Effector memory CD4-positive, alpha-beta T cell (primary cell): ENCODE results near the gene TRIM68.

Source experiments
- DNase-seq, 3 donors: peaks; one replicate each; pipeline ENCODE4 v3.0.0-alpha.2; 2020
- H3K27ac ChIP-seq: 2 replicates; pipeline ENCODE4 v1.7.0; 2013; ENCODE audit warnings: mild to moderate bottlenecking, low read length, moderate library complexity; ENCODE audit not compliant: insufficient read depth, poor library complexity, severe bottlenecking
- H3K27me3 ChIP-seq: replicated peaks from 2 replicates; pipeline ENCODE4 v1.7.0; 2013; ENCODE audit warnings: mild to moderate bottlenecking, low read length; ENCODE audit not compliant: insufficient read depth, control insufficient read depth, poor library complexity, severe bottlenecking
- H3K36me3 ChIP-seq: 2 replicates; pipeline ENCODE4 v1.7.0; 2013; ENCODE audit warnings: mild to moderate bottlenecking, low read length, moderate library complexity; ENCODE audit not compliant: control insufficient read depth, insufficient read depth
- H3K4me1 ChIP-seq: 2 replicates; pipeline ENCODE4 v1.7.0; 2013; ENCODE audit warnings: low read length, mild to moderate bottlenecking; ENCODE audit not compliant: control insufficient read depth, insufficient read depth, poor library complexity, severe bottlenecking
- H3K4me3 ChIP-seq: 2 replicates; pipeline ENCODE4 v1.7.0; 2013; ENCODE audit warnings: low read length, low read depth, mild to moderate bottlenecking; ENCODE audit not compliant: insufficient read depth, poor library complexity, severe bottlenecking
- H3K9me3 ChIP-seq: 2 replicates; pipeline ENCODE4 v1.7.0; 2013; ENCODE audit warnings: mild to moderate bottlenecking, low read length, moderate library complexity; ENCODE audit not compliant: control insufficient read depth
- total RNA-seq, 3 donors: gene quantifications; one replicate each; lab custom pipeline; 2026; lab: John Stamatoyannopoulos, UW

The TRIM68 gene, protein sequence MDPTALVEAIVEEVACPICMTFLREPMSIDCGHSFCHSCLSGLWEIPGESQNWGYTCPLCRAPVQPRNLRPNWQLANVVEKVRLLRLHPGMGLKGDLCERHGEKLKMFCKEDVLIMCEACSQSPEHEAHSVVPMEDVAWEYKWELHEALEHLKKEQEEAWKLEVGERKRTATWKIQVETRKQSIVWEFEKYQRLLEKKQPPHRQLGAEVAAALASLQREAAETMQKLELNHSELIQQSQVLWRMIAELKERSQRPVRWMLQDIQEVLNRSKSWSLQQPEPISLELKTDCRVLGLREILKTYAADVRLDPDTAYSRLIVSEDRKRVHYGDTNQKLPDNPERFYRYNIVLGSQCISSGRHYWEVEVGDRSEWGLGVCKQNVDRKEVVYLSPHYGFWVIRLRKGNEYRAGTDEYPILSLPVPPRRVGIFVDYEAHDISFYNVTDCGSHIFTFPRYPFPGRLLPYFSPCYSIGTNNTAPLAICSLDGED
- total RNA-seq = 7.0 to 11.0 (median 9.3) reads per million in 3 donors

DNA sequence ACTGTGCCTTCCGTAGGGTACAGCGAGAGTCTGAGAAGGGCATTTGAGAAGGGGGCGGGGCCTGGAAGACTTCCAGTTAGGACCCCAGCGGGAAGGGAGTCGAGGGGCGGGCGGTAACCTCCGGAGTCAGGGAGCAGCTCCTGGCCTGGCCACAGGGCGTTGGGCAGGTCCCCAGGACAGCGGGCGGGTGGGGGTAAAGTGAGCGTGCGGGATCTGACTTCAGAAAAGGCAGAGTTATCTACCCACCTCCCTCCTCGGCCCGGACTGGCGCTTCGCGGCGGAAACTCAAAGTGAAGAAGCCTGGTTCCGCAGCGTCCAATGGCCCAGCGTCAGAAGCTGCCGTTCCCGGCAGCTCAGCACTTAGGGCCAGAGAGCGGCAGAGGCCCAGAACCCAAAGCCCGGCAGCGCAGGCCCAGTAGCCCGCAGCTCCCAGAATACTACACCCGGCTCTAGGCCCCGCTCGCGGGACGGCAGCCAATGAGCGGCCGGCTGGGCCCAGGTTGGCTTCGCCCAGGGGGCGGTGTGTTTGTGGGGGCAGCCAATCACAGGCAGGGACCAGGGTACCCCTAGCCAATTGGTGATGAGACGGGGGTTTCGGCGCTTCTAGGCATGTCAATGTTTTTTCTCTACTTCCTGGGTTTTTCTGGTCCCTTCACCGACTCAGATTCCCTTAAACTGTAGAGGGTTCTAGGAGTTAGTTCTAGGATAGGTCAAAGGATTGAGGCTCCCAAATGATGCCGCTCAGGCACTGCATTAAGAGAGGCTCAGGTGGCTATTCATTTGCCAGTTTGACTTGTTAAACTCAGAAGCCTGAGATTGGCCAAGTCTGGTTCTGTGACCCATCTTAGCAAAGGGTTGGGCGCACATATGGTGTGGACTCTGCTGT, at the start of gene TRIM68:
Gene TRIM68 (minus strand): TSS at position 451 of the 886 bp plus-strand sequence. CDS start 2,727 bp downstream, outside the sequence.
- Histone ChIP-seq H3K36me3 (peaks cover 9% of the 10 kb centered on the region), H3K9me3 (no peaks in the 10 kb centered on the region), H3K27me3 (no peaks in the 10 kb centered on the region)

GRCh38 chr11:4654635-4655369, 46.8 kb upstream of the TRIM68 start:
- Histone ChIP-seq H3K27ac (no peak overlapping the region), H3K36me3 (no peaks in the 10 kb centered on the region), H3K27me3 (no peaks in the 10 kb centered on the region), H3K4me3 (no peak overlapping the region), H3K4me1 (no peaks in the 10 kb centered on the region), H3K9me3 (no peaks in the 10 kb centered on the region)
- no peak for DNase-seq

More for the DNA sequence above, at the start of gene TRIM68:
- H3K4me1 ChIP-seq = peaks cover 7% of the 10 kb centered on the region
- peak within 1 kb of the TSS; percentile 73 for H3K27ac ChIP-seq
- peak; percentile 85 to 92 (median 90) for DNase-seq
- peak within 1 kb of the TSS; percentile 67 for H3K4me3 ChIP-seq

- H3K27me3 ChIP-seq = no peaks in the 10 kb centered on the region
- H3K4me1 ChIP-seq = no peaks in the 10 kb centered on the region
- no peaks in the 10 kb centered on the region for H3K36me3 ChIP-seq
- no peak overlapping the region for H3K4me3 ChIP-seq
- no peak for DNase-seq
- H3K27ac ChIP-seq = no peak overlapping the region
- H3K9me3 ChIP-seq = no peaks in the 10 kb centered on the region
These were observed 39.7 kb upstream of the TRIM68 start for GRCh38 chr11:4647766-4648165.

DNA sequence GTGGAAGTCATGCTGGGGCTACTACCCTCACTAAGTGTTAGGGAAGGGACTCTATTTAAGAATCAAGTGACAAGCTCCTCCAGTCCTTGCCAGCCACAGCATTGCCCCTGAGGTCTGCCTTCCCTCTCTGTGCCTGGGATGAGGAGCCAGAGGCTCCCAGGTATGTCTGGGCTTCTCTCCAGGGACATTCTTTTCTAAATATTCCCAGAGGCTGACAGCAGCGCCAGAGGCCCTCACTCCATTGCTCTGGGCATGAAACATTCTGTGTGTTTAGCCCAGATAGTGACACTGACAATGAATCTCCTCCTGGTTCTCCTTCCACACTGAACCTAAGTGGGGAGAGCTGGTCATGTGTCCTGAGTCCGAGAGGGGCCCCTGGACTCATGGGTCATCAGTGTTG, 37.9 kb upstream of the TRIM68 start:
- DNase-seq = no peak
- no peaks in the 10 kb centered on the region for H3K27me3 ChIP-seq
- H3K36me3 ChIP-seq = no peaks in the 10 kb centered on the region
- no peak overlapping the region for H3K4me3 ChIP-seq
- no peaks in the 10 kb centered on the region for H3K4me1 ChIP-seq
- no peak overlapping the region for H3K27ac ChIP-seq
- no peaks in the 10 kb centered on the region for H3K9me3 ChIP-seq

DNA sequence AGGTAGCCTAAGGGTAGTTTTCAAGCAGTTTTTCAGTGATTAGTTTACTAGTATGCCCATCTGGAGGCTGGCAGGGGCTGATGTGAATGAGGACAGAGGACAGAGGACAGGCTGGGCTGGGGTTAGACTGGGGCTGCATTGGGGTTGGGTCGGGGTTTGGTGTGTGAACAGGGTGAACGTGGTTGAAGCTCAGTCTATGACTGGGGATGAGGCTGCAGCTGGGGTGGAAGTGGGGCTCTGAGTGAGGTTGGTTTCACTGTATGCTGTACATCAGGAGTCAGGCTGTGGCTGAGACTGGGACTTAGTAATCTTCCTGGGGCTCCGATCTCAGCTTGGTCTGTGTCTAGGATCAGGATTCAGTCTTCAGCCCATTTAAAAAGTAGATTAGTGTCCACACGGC, 36.2 kb upstream of the TRIM68 start:
- H3K27ac ChIP-seq = no peak overlapping the region
- DNase-seq = no peak
- H3K36me3 ChIP-seq = no peaks in the 10 kb centered on the region
- H3K27me3 ChIP-seq = no peaks in the 10 kb centered on the region
- H3K4me3 ChIP-seq = no peak overlapping the region
- H3K9me3 ChIP-seq = no peaks in the 10 kb centered on the region
- no peaks in the 10 kb centered on the region for H3K4me1 ChIP-seq

DNA sequence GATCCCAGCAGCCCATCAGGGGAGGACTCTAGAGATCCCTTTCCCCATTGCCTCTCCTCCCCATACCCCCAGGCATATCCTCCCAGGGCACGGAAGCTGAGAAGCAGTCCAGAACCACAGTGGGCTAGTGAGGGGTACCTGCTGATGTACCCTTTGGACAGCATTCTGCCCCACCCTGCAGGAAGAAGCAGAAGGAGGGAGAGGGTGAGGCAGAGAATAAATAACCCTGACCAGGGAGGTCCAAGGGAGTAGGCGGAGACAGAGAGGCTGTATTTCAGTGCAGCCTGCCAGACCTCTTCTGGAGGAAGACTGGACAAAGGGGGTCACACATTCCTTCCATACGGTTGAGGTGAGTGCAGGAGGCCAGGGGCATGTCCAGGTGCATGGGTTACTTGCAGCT, 35.7 kb upstream of the TRIM68 start, which contains the start of gene OR51E1:
Gene OR51E1 (plus strand): TSS at position 301 of the 400 bp plus-strand sequence. CDS start 8,545 bp downstream, outside the sequence.
- DNase-seq = no peak
- Histone ChIP-seq H3K9me3 (no peaks in the 10 kb centered on the region), H3K4me3 (no peak within 1 kb of the TSS), H3K27ac (no peak within 1 kb of the TSS), H3K36me3 (no peaks in the 10 kb centered on the region), H3K4me1 (no peaks in the 10 kb centered on the region), H3K27me3 (no peaks in the 10 kb centered on the region)

DNA sequence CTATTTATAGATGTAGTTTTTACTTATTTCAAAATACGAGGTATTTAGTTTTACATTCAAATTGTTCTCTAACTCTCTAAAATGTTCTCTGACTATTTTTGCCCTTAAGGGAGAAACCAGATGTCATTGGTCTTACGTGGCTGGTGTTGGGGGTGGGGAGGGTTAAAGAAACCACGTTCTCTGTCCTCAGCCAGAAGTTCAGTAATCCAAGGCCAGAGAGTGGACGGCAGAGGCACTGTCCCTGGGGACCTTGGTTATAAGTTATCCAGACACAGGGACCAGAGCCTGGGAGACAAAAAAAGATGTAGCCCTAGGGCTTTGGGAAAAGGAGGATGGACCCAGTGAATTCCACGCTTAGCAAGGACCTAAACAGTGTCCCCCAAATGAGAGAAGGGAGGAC, 35.0 kb upstream of the TRIM68 start:
- H3K27me3 ChIP-seq = no peaks in the 10 kb centered on the region
- no peak for DNase-seq
- H3K4me1 ChIP-seq = no peaks in the 10 kb centered on the region
- H3K4me3 ChIP-seq = no peak overlapping the region
- H3K9me3 ChIP-seq = no peaks in the 10 kb centered on the region
- H3K27ac ChIP-seq = no peak overlapping the region
- no peaks in the 10 kb centered on the region for H3K36me3 ChIP-seq

- Histone ChIP-seq H3K36me3 (no peaks in the 10 kb centered on the region), H3K27me3 (no peaks in the 10 kb centered on the region), H3K4me1 (no peaks in the 10 kb centered on the region), H3K27ac (no peak overlapping the region), H3K4me3 (no peak overlapping the region), H3K9me3 (no peaks in the 10 kb centered on the region)
- no peak for DNase-seq
These were observed 34.0 kb upstream of the TRIM68 start for GRCh38 chr11:4642043-4642442.

- no peak for DNase-seq
- no peaks in the 10 kb centered on the region for H3K4me1 ChIP-seq
- H3K4me3 ChIP-seq = no peak overlapping the region
- no peaks in the 10 kb centered on the region for H3K9me3 ChIP-seq
- H3K27me3 ChIP-seq = no peaks in the 10 kb centered on the region
- no peaks in the 10 kb centered on the region for H3K36me3 ChIP-seq
- no peak overlapping the region for H3K27ac ChIP-seq
These were observed 33.5 kb upstream of the TRIM68 start for GRCh38 chr11:4641501-4641900.
